BJ (cell line): ENCODE data around the gene EFNA2. TPM values are rescaled to one million over a fixed set of nuclear protein-coding genes. Genes with fewer than 3 reads are reported as not detected.

ENCODE experiments used
- CTCF ChIA-PET: fragments of 350-600 bp; formaldehyde crosslinking; extraction: SDS; loops from one replicate; lab custom pipeline; 2021; ENCODE audit warnings: antibody characterized with exemption, inconsistent platforms; lab: Yijun Ruan, JAX
- POLR2A ChIA-PET: fragments of 300-600 bp; sonication (Branson Sonifier 250); formaldehyde crosslinking; extraction: SDS; loops from one replicate; lab custom pipeline; 2021; ENCODE audit warnings: antibody characterized with exemption; lab: Charles Lee
- DNase-seq: peaks from one replicate; pipeline ENCODE4 v3.0.0-alpha.2; 2011; ENCODE audit warnings: low read depth
- H3K27me3 ChIP-seq: 2 replicates; pipeline ENCODE4 v1.6.0; 2011; ENCODE audit warnings: low read length; ENCODE audit not compliant: control insufficient read depth, insufficient read depth
- H3K36me3 ChIP-seq: 2 replicates; pipeline ENCODE4 v1.5.1; 2011; ENCODE audit warnings: low read length; ENCODE audit not compliant: control insufficient read depth, insufficient read depth
- H3K4me3 ChIP-seq: 2 replicates; pipeline ENCODE4 v1.5.1; 2011; ENCODE audit warnings: low read depth, mild to moderate bottlenecking, control low read depth, low read length
- CTCF ChIP-seq: IDR thresholded peaks from 2 replicates; pipeline ENCODE4 v1.5.1; 2011; ENCODE audit warnings: low read depth, mild to moderate bottlenecking, control low read depth, inconsistent platforms, low read length, moderate library complexity; ENCODE audit not compliant: insufficient read depth
- polyA plus RNA-seq: library from polyadenylated mRNA; depleted of rRNA; stranded (reverse); fragments of >200 nt; gene quantifications from 2 replicates; pipeline ENCODE4 v1.2.3, GENCODE V29; 2011

Gene EFNA2
- polyA plus RNA-seq, 1 experiment, result not detected

- ChIA-PET CTCF (interaction anchor here (0.6 to 2.6 kb wide), 3 partner anchors 34 to 89 kb away, joined by 3 to 10 read pairs (median 3); no protein-coding TSS in a partner anchor), POLR2A (interaction anchor here (0.5 kb wide), 1 partner anchor 42 kb away, joined by 25 read pairs; no protein-coding TSS in a partner anchor)
- no peak for TF ChIP-seq CTCF
- H3K4me3 ChIP-seq, result no peak overlapping the region
- no peaks in the 10 kb centered on the region for H3K36me3 ChIP-seq
- DNase-seq, result no peak
- H3K27me3 ChIP-seq, result peaks cover 9% of the 10 kb centered on the region
These were observed 28.3 kb downstream of the EFNA2 start for GRCh38 chr19:1313695-1314613.

GRCh38 chr19:1315470-1316166 is 29.9 kb downstream of the EFNA2 start:
- ChIA-PET POLR2A (no interaction called here), CTCF (interaction anchor here (0.6 to 2.6 kb wide), 18 partner anchors 9 to 103 kb away, joined by 3 to 16 read pairs (median 4); no protein-coding TSS in a partner anchor)
- no peak for DNase-seq
- peak; percentile 61 for TF ChIP-seq CTCF
- H3K36me3 ChIP-seq, result no peaks in the 10 kb centered on the region
- H3K4me3 ChIP-seq, result peak overlapping the region; percentile 14; the same call in 1 of the 2 replicates
- peaks cover 9% of the 10 kb centered on the region for H3K27me3 ChIP-seq

GRCh38 chr19:1316466-1316865 is 30.8 kb downstream of the EFNA2 start:
- ChIA-PET POLR2A (interaction anchor here (0.6 kb wide), 1 partner anchor 130 kb away, joined by 5 read pairs; no protein-coding TSS in a partner anchor), CTCF (interaction anchor here (0.7 to 2.3 kb wide), 8 partner anchors 37 to 102 kb away, joined by 3 to 16 read pairs (median 3); no protein-coding TSS in a partner anchor)
- DNase-seq, result no peak
- Histone ChIP-seq H3K36me3 (no peaks in the 10 kb centered on the region), H3K27me3 (peaks cover 9% of the 10 kb centered on the region), H3K4me3 (no peak overlapping the region)
- TF ChIP-seq CTCF, result no peak

- no peak for TF ChIP-seq CTCF
- no peak for DNase-seq
- peaks cover 9% of the 10 kb centered on the region for H3K27me3 ChIP-seq
- H3K4me3 ChIP-seq, result no peak overlapping the region
- CTCF ChIA-PET, result interaction anchor here (0.8 to 2.3 kb wide), 5 partner anchors 9 to 64 kb away, joined by 3 to 16 read pairs (median 7); no protein-coding TSS in a partner anchor
- POLR2A ChIA-PET, result no interaction called here
- no peaks in the 10 kb centered on the region for H3K36me3 ChIP-seq
These were observed 31.8 kb downstream of the EFNA2 start for GRCh38 chr19:1317274-1318003.
